RPMI8226 (cell line): ENCODE results near the gene CAMTA1.

Source experiments
- DNase-seq: peaks from one replicate; pipeline ENCODE4 v3.0.0-alpha.2; 2015

The CAMTA1 gene

GRCh38 chr1:7296968-7297367 is 511.7 kb downstream of the CAMTA1 start:
- DNase-seq: no peak

- no peak for DNase-seq
Observed at GRCh38 chr1:7298145-7298544, 512.9 kb downstream of the CAMTA1 start.

- DNase-seq: no peak
Observed at GRCh38 chr1:7298749-7299151, 513.5 kb downstream of the CAMTA1 start.

- no peak for DNase-seq
Observed at GRCh38 chr1:7299329-7299799, 514.1 kb downstream of the CAMTA1 start.

GRCh38 chr1:7299994-7300393 is 514.7 kb downstream of the CAMTA1 start:
- DNase-seq: no peak

GRCh38 chr1:7300893-7301663 is 515.8 kb downstream of the CAMTA1 start:
- no peak for DNase-seq

GRCh38 chr1:7301664-7301981 is 516.4 kb downstream of the CAMTA1 start:
- no peak for DNase-seq

GRCh38 chr1:7302126-7302525 is 516.9 kb downstream of the CAMTA1 start:
- DNase-seq: no peak

- no peak for DNase-seq
Observed at GRCh38 chr1:7302873-7303272, 517.6 kb downstream of the CAMTA1 start.

- no peak for DNase-seq
Observed at GRCh38 chr1:7303554-7304317, 518.5 kb downstream of the CAMTA1 start.

GRCh38 chr1:7313081-7313546 is 527.9 kb downstream of the CAMTA1 start:
- no peak for DNase-seq

GRCh38 chr1:7313826-7314225 is 528.6 kb downstream of the CAMTA1 start:
- no peak for DNase-seq

- no peak for DNase-seq
Observed at GRCh38 chr1:7315316-7315715, 530.1 kb downstream of the CAMTA1 start.

GRCh38 chr1:7315946-7316345 is 530.7 kb downstream of the CAMTA1 start:
- DNase-seq: no peak

GRCh38 chr1:7317888-7318287 is 532.6 kb downstream of the CAMTA1 start:
- no peak for DNase-seq

- no peak for DNase-seq
Observed at GRCh38 chr1:7319196-7319595, 533.9 kb downstream of the CAMTA1 start.

- no peak for DNase-seq
Observed at GRCh38 chr1:7320661-7321060, 535.4 kb downstream of the CAMTA1 start.

GRCh38 chr1:7322283-7322785 is 537.1 kb downstream of the CAMTA1 start:
- DNase-seq: no peak

- DNase-seq: no peak
Observed at GRCh38 chr1:7322912-7323311, 537.7 kb downstream of the CAMTA1 start.

GRCh38 chr1:7325254-7325653 is 540.0 kb downstream of the CAMTA1 start:
- no peak for DNase-seq

- DNase-seq: no peak
Observed at GRCh38 chr1:7326366-7326765, 541.1 kb downstream of the CAMTA1 start.

GRCh38 chr1:7327849-7328248 is 542.6 kb downstream of the CAMTA1 start:
- DNase-seq: no peak

- no peak for DNase-seq
Observed at GRCh38 chr1:7329868-7330615, 544.8 kb downstream of the CAMTA1 start.
